ENCODE results near the gene CEP350.
"Not testable (repeated sequence)": the region's sequence is repeated elsewhere in the genome, so short reads cannot be mapped to it uniquely, and the experiment has no call there.

The CEP350 gene

GRCh38 chr1:180131510-180131909, 176.9 kb downstream of the CEP350 start:
- no peak overlapping the region for H3K27ac ChIP-seq
- no peak for TF ChIP-seq CTCF (conservative IDR thresholded peaks at IDR 0.05)

GRCh38 chr1:180133193-180133592, 178.6 kb downstream of the CEP350 start:
- TF ChIP-seq CTCF (conservative IDR thresholded peaks at IDR 0.05) = no peak
- no peak overlapping the region for H3K27ac ChIP-seq

- H3K27ac ChIP-seq = not testable (repeated sequence)
Measured at GRCh38 chr1:180133688-180134087, 179.1 kb downstream of the CEP350 start.

- H3K27ac ChIP-seq = no peak overlapping the region
- TF ChIP-seq CTCF (conservative IDR thresholded peaks at IDR 0.05) = no peak
Measured at GRCh38 chr1:180135535-180135934, 180.9 kb downstream of the CEP350 start.

- H3K27ac ChIP-seq = no peak overlapping the region
- TF ChIP-seq CTCF (conservative IDR thresholded peaks at IDR 0.05) = no peak
Measured at GRCh38 chr1:180136331-180136967, 181.8 kb downstream of the CEP350 start.

GRCh38 chr1:180136968-180137356, 182.4 kb downstream of the CEP350 start:
- H3K27ac ChIP-seq = no peak overlapping the region
- no peak for TF ChIP-seq CTCF (conservative IDR thresholded peaks at IDR 0.05)

GRCh38 chr1:180137776-180138175, 183.2 kb downstream of the CEP350 start:
- TF ChIP-seq CTCF (conservative IDR thresholded peaks at IDR 0.05) = no peak
- H3K27ac ChIP-seq = no peak overlapping the region

GRCh38 chr1:180141381-180141934, 186.8 kb downstream of the CEP350 start:
- TF ChIP-seq CTCF (conservative IDR thresholded peaks at IDR 0.05) = no peak

More at GRCh38 chr1:180141381-180141934, 186.8 kb downstream of the CEP350 start:
- H3K27ac ChIP-seq = no peak overlapping the region
